T follicular helper cell (primary cell): ENCODE measurements around the gene VIPR2.

ENCODE experiments used
- DNase-seq: peaks from one replicate; pipeline ENCODE4 v3.0.0-alpha.2; 2020; ENCODE audit warnings: low read depth

Gene VIPR2

DNA sequence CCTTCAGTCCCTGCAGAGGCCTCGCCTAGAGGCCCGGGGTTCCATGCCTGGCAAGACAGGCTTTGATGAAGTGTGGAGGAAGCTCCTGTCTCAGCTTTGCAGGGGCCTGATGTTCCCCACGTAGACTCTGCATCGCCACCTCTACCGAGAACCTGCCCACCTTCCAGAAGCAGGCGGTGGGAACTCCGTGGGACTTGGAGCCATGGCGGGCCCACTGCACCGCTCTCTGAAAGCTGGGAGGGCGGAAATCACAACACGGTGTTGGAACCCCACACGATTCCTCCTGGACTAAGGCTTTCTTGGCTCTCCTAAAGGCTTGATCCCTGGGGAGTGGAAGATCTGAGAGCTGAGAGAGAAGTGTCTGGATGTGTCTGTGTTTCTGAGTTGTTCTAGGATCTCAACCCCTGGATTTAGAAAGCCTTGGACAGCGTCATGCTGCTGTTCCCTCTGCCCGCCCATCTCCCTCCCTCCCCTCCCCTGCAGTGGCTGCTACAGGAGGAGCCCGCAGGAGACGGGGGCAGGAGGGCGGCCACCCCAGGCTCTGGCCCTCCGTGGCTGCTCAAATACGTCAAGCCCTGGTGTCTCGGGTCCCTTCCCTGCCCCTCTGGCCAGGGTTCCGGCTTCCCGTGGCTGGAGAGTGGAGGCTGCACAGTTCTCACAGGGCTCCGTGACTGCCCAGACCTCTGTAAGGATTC, 79.7 kb downstream of the VIPR2 start:
- DNase-seq, result no peak

DNA sequence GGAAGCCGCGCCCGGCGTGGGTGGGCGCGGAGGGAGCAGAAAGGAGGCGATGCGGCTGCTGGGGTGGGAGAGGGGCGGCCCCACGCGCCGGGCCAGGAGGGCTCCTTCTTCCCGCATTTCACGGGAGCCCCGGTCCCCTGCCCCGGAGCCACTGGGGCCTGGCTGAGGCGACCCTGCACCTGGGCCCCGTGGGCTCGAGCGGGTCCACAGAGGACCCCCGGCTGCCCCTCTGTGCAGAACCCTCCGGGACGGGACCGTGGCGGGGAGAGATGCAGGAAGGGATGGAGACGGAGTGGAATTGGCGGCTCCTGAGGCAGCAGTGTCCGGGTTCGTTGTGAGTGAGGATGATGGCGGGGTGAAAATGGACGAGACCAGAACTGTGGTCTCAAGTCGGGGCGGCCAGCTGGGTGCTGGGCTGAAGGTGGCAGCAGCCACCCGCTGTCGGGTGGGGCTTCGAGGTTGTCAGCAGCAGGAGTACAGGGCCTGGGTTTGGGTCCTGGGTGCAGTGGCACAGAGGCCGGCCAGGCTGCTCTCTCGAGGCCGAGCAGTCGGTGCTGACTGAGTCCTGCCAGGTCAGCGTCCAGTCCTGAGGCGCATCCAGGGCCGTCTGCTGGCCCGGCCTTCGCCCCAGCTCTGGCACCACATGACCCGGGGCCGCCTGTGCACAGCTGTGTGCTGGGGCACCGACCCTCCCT, 80.4 kb downstream of the VIPR2 start:
- DNase-seq, result no peak

DNA sequence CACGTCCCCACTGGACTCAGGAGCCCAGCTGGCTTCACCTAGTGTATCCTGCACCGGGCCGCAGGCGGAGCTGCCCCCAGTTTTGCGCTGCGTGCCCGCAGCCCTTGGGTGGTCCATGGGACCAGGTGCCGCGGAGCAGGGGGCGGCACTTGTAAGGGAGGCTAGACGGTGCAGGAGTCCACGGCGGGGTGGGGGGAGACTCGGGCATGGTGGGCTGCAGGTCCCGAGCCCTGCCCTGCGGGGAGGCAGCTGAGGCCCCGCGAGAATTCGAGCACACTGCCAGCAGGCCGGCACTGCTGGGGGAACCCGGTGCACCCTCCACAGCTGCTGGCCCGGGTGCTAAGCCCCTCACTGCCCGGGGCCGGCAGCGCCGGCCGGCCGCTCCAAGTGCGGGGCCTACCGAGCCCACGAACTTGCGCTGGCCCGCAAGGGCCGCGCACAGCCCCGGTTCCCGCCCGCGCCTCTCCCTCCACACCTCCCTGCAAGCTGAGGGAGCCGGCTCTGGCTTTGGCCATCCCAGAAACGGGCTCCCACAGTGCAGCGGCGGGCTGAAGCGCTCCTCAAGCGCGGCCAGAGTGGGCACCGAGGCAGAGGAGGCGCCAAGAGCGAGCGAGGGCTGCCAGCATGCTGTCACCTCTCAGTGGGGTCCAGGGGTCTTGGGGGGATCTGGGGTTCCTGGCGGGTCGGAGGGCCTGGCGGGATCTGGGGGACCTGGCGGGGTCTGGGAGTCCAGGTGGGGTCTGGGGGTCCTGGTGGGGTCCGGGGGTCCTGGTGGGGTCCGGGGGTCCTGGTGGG, 81.4 kb downstream of the VIPR2 start:
- no peak for DNase-seq

DNA sequence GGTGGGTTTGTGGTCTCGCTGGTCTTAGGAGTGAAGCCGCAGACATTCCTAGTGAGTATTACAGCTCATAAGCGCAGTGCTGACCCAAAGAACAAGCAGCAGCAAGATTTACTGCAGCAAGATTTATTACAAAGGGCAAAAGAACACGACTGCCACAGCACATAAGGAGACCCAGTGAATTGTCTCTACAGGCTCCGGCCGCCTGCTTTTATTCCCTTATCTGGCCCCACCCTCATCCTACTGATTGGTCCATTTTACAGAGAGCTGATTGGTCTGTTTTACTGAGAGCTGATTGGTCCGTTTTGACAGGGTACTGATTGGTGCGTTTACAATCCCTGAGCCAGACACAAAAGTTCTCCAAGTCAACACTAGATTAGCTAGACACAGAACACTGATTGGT, 82.1 kb downstream of the VIPR2 start:
- no peak for DNase-seq

DNA sequence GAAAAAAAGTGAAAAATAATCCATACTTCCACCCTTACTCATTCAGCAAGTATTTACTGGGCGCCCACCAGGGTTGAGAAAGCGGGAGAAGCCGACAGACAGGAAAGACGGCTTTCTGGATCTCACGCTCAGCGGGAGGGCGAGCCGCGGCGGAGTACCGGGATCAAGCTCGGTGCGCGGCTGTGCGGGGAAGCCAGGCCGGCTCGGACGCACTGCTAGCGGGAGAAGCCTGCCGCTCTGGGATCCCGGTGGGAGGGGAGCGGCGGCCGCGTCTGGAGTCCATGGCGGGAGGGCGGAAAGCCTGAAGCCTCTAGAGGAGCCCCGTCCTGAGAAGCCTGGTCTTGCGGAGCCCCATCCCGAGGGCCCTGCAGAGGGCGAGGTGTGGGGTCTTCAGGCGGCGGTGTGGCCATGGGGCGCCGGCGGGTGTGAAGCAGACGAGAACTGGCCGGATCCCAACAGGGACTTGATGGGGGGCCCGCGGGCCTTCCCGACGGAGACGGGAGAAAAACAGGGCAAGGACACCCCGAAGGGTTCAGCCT, 82.9 kb downstream of the VIPR2 start:
- no peak for DNase-seq

DNA sequence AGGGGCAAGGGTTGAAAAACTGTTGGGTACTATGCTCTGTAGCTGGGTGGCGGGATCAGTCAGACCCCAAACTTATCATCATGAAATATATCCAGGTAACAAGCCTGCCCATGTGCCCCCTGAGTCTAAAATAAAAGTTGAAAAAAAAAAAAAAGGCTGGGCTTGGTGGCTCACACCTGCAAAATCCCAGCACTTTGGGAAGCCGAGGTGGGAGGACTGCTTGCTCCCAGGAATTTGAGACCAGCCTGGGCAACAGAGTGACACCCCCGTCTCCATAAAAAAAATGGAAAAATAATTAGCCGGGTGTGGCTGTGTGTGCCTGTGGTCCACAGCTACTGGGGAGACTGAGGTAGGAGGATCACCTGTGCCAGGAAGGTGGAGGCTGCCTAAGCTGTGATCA, 83.5 kb downstream of the VIPR2 start:
- DNase-seq, result no peak

DNA sequence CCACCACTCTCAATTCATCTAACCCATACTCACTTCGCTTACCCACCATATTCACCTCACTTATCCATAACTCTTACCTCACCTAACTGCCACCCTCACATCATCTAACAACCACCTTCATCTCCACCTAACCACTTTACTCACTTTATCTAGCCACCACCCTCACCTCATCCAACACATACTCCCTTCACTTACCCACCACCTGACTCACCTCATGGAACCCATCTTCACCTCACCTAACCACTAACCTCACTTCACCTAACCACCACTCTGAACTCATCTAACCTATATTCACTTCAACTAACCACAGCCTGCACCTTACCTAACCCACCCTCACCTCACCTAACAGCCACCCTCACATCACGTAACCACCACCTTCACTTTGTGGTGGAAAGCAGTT, 84.2 kb downstream of the VIPR2 start:
- DNase-seq, result no peak

DNA sequence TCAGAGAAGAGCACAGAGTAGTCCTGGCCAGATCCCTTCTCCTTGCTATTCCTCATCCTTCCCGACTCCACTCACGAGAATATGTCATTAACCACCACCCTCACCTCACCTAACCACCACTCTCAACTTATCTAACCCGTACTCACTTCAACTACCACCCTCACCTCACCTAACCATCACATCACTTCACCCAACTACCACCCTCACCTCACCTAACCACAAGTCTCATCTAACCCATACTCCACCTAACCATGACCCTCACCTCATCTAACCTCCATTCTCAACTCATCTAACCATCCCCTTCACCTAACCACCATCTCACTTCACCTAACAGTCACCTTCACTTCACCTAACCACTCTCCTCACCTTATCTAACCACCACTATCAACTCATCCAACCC, 85.0 kb downstream of the VIPR2 start:
- no peak for DNase-seq

DNA sequence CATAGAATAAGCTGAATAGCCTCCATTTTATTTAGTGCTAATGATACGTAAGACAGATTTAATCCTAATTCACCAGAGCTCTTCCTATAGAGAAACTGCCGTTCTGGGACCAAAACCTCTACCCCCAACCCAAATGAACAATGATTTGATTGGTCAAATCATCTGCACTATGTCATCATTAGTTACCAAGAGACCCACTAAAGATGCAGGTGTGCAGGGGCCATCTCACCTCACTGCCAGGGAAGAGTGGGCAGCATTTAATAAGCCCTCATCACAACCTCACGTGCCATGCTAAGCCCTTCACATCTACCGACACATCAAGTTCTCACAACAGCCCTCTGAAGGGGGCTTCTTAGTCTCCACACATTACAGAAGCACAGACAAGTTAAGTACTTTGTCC, 87.0 kb downstream of the VIPR2 start:
- no peak for DNase-seq

DNA sequence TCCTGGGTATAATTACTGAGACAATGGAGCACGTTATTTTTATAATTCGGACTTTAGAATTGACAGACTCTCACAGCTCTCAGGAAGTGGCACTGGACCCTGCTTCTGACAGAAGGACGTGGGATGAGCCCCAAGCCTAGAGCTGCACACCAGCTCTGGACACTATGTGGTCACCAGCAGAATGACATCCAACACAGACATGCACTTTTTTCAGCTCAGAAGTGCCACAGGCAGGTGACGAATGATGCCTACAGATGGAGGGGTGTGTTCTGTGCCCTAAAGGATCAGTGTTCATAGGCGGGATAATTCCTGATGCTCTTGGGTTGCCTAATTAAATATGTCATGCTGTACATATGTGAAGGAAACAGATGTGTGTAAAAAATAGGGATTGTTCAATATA, 87.9 kb downstream of the VIPR2 start:
- no peak for DNase-seq

DNA sequence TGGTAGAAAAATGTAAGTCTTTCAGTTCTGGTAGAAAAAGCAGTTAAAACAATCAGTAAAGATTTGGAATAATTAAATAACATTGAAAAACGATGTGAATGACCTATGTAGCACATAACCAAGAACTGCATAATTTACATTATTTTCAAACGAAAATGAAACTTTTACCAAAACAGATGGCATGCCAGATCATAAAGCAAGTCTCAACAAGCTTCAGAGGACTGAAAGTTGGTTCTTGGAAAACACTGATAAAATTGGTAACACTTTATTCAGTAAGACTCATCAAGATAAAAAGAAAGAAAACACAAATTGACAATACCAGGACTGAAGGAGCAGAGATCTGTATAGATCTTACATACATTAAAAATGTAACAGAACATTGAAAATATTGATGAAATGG, 92.8 kb downstream of the VIPR2 start:
- DNase-seq, result no peak

DNA sequence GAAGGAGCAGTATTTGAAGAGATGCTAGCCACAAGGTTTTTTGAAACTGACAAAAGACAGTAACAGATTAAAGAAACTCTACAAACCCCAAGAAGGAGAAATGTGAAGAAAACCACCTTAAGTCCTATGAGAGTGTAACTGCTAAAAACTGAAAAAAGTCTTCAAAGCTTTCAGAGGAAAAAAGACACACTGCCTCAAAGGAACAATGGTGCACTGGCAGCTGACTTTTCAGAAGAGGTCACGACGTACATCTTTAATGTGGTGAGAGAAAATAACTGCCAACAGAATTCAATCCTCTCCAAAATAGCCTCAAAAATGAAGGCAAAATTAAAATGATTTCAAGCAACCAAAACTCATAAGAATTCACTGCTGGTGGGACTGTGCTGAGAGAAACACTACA, 94.0 kb downstream of the VIPR2 start:
- no peak for DNase-seq

DNA sequence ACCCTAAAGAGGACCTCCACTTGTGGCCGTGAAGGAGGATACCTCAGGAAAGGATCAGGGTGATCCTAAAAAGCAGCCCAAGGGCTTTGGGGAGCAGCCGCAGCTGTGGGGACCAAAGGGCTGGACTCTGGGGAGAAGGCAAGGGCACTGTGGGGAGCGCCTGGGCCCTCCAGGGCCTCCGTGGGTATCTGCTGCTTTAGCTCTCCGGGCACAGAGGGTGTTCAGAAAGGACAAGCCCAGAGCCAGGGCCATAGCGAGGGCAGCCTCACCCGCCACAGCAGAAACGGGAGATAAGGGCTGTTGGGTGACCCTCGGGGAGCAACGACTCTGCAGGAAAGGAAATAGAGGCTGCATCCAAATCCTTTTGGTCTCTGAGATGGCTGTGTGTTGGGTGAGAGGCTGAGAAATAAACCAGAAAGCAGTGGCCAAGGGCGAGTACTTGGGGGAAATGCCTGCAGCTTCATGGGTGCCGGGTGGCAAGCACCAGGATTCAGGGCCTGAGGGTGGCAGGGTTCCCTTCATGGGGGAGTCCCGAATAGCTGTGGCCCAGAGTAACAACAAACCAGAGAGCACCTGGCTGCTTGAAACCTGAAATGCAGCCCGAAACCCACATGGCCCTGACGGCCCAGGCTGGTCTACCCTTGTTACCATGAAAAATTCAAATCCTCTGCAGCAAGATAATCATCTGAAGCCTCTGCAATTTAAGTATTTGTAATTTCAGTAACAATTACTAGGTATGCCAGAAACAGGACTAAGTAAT, 95.2 kb downstream of the VIPR2 start:
- DNase-seq, result no peak

DNA sequence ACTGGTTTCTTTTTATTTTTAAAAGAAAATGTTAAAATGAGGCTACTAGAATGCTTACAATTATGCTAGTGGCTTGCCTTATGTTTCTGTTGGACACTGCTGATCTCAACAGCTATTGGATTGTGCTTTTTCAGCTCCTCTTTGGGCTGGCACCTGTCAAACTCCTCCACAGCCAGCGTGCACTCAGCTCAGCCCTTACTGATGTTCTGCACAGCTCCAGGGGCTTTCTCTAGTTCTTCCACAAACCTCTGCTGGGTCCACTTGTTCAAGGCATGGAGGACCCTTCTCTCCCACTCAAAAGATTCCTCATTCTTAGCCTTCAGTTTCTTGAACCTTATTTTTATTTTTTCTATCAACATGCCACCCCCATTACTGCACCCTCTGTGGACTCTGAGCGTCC, 96.0 kb downstream of the VIPR2 start:
- no peak for DNase-seq

DNA sequence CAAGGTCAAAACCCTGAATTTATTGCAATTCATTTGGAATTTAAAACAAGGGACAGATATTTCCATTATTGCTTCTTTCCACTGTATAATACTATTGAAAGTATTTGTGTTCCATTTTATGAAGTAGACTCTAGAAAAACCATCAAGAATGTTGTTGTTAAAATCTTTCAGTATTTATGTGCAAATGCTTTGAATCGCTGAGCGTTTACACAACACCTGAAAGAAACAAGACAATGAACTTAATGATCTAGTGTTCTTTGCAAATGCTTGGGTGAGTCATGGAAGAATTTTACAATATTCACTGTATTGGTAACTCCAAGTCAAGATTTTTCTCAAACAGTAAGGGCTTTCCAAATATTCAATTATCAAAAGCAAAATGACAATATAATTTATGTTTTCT, 97.1 kb downstream of the VIPR2 start:
- DNase-seq, result no peak

DNA sequence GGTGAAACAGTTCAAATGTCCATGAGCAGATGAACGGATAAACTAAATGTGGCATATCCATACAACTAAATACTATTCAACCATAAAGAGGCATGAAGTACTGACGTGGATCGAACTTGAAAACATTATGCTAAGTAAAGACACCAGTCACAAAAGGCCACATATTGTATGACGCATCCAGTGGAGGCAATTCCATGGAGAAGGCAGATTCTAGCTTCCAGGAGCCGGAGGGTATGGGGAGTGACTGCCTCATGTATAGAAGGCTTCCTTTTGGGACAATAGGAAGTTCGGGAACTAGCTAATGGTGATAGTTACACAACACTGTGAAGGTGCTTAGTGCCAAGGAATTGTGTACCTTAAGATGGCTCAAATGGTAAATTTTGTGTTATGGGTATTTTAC, 98.4 kb downstream of the VIPR2 start:
- no peak for DNase-seq

DNA sequence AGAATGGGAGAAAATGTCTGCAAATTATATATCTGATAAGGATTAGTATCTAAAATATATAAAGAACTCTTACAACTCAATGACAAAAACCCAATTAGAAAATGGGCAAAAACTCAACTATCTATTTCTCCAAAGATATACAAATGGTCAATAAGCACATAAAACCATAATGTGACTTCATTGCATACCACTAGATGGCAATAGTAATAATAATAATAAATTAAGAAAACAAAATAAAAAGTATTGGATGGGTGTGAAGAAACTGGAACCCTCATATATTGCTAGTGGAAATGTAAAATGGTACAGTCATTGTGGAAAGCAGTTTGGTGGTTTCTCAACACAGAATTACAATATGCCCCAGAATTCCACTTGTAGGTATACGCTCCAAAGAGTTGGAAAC, 98.8 kb downstream of the VIPR2 start:
- DNase-seq, result no peak

DNA sequence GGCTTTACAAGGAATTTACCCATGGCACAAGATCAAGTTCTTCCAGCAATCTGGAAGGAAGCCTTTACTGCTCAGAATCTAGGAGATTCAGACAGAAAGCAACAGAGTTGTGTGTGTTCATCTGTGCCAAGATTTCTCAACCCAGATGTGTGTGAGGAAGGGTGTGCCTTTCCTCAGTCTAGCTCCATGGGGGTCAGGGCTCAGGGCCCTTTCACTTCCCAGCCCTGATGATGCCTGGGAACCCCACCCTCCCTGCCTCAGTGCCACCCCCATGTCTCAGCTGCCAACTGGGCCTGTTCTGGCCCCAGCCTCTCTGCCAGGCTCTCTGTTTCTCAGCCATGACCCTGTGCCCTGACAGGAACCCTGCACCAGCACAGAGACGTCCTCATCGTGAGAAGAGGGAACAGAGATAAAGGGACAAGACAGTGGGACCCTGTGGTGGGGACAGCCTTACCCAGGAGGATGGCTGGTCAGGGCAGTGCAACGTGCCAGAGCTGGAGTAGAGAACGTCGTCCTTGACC, 102.0 kb downstream of the VIPR2 start:
- no peak for DNase-seq

DNA sequence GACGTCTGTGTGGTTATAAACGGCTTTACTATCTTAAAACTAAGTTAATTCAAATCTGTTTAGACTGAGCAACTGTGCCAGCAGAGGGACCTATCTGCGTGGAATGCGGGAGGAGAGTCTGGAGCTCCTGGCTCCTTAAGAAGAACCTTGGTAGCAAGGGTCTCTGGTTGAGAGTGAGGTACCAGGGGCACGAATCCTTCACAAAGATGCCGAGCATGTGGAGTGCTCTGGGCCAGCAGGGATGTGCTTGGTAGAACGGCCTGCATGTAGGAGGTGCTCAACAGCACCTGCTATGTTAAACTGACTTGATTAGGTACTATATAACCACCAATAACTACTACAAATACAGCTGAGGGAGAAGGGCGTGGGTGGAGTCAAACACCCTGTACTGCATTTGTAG, 102.6 kb downstream of the VIPR2 start:
- no peak for DNase-seq

DNA sequence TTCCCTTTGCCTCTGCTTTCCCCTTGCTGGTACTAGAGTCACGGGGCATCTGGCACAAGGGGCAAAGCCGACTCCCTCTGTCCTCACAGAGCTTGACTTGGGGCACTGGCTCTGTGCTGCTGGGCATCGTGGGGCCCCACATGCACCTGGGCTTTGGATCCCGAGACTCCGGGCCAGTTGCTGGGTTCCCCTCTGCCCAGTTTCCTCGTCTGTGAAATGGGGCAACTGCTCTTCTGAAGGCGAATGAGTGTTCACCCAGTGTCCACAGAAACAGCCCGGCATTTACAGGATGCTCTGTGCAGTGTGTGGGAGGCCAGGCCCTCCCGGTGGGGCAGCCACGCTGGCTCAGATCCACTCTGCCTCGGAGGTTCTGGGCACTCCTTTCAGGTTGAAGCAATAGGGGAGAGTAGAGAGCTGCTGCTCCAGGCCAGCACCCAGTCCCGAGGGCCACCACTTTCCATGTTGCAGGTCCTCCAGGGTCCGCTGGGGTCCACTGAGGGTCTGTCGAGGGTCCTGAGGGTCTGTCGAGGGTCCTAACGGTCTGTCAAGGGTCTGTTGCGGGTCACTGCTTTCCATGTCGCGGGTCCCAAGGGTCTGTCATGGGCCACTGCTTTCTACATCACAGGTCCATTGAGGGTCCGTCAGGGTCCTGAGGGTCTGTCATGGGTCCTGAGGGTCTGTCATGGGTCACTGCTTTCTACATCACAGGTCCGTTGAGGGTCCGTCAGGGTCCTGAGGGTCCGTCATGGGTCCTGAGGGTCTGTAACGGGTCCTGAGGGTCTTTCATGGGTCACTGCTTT, 103.6 kb downstream of the VIPR2 start:
- DNase-seq, result no peak

DNA sequence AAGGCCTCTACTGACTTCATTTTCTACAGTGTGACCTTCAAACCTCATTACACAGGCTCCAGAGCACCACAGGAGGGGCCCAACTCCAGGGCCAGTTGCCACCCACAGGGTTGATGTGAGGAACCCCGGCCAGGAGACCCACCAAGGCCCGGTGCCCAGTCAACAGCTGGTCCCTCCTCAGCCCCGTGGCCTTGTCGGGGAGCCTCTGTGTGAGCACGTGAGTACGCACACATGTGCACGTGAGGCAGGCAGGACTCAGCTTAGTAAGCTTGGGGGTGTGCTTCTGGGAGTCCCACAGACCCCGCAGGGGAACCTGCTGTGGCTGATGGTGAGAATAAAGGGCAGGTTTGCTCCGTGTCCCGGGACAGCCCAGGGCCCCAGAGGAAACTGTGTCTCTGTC, 104.5 kb downstream of the VIPR2 start:
- no peak for DNase-seq
